Fibroblast of villous mesenchyme (primary cell): ENCODE data around the gene TRAP1. TPM values are rescaled to one million over a fixed set of nuclear protein-coding genes. Genes with fewer than 3 reads are reported as not detected.

Experiments
- DNase-seq: peaks from one replicate; pipeline ENCODE4 v3.0.0-alpha.2; 2010; ENCODE audit warnings: low read depth
- H3K4me3 ChIP-seq: 2 replicates; pipeline ENCODE4 v1.5.1; 2011; ENCODE audit warnings: low read depth, mild to moderate bottlenecking, low read length
- total RNA-seq: library from RNA; depleted of rRNA; stranded (reverse); fragments of >200 nt; gene quantifications from 2 replicates; pipeline ENCODE4 v1.2.3, GENCODE V29; 2012
- TF ChIP-seq, protein P1 (sequence below): IDR thresholded peaks from 2 replicates; pipeline ENCODE4 v1.5.1; 2012; ENCODE audit warnings: low read depth, mild to moderate bottlenecking, low read length; ENCODE audit not compliant: insufficient read depth

The TRAP1 gene
- 59.6 and 63.8 TPM in 2 replicates for total RNA-seq

DNA sequence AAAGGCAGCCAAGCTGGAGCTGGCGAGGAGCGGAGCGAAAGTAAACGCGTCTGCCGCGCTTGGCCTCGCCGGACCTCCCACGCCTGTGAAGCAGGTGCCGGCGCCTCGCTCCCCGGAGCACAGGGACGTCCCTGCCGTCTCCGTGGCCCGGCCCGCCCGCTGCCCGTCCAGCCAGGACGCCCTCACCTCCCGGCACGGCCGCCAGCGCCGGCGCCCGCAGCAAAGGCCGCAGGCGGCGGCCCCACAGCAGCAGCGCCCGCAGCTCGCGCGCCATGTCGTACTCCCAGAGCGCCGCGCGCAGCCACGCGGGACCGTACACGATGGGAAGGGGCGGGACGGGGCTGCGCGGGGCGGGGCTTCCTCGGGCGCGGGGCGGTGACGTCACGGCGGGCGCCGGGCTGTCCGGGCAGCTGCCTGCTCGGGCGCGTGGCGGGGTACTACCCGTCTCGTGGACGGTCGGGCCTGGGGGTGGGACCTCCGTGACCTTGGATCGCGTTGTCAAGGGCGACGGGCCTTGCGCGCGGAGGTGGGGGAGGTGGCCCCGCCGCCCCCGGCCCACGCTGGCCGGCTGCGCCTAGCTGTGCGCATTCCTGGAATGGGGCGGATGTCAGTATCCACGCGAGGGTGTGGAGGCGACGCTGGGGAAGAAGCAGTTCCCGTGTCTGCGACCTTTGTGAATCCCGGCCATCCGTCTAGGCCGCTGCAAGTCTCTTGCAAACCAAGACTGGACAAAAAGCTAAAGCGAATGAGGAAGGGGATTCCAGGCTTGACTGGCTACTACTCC, at the start of gene TRAP1:
TRAP1 (minus strand) TSS at position 290 of the 784 bp plus-strand sequence; CDS start at position 274, 16 bp downstream.
- peak within 1 kb of the TSS; percentile 96 for H3K4me3 ChIP-seq
- TF ChIP-seq, protein P1, sequence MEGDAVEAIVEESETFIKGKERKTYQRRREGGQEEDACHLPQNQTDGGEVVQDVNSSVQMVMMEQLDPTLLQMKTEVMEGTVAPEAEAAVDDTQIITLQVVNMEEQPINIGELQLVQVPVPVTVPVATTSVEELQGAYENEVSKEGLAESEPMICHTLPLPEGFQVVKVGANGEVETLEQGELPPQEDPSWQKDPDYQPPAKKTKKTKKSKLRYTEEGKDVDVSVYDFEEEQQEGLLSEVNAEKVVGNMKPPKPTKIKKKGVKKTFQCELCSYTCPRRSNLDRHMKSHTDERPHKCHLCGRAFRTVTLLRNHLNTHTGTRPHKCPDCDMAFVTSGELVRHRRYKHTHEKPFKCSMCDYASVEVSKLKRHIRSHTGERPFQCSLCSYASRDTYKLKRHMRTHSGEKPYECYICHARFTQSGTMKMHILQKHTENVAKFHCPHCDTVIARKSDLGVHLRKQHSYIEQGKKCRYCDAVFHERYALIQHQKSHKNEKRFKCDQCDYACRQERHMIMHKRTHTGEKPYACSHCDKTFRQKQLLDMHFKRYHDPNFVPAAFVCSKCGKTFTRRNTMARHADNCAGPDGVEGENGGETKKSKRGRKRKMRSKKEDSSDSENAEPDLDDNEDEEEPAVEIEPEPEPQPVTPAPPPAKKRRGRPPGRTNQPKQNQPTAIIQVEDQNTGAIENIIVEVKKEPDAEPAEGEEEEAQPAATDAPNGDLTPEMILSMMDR: no peak
- peak; percentile 85 for DNase-seq

DNA sequence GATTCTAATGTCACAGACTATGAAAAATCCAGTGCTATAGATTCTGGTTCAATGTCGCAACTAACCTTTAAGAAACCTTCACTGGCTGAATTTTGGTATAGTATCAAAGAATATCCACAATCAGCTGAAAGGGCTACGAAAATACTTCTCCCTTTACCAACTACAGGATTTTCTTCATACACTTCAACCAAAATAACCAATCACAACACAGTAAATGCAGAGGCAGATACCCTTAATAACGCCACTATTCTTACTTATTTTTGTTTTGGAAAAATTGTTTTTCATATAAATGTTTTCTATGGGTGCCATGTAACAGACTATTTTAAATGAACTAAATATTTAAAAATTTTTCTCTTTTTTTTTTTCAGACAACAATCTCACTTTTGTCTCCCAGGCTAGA, 48.9 kb upstream of the TRAP1 start:
- DNase-seq: no peak
- TF ChIP-seq, protein P1: no peak

DNA sequence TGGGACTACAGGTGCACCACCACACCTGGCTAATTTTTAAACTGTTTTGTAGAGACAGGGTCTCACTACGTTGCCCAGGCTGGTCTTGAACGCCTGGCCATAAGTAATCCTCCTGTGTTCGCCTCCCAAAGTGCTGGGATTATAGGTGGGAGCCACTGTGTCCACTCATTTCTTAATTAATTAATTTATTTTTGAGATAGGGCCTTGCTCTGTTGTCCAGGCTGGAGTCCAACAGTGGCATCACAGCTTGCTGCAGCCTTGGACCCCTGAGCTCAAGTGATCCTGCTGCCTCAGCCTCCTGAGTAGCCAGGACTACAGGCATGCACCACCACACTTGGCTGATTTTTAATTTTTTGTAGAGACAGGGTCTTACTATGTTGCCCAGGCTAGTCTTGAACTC, 47.1 kb upstream of the TRAP1 start:
- no peak for DNase-seq
- no peak overlapping the region for H3K4me3 ChIP-seq
- TF ChIP-seq, protein P1: no peak

More for the DNA sequence above, 48.9 kb upstream of the TRAP1 start:
- no peak overlapping the region for H3K4me3 ChIP-seq

DNA sequence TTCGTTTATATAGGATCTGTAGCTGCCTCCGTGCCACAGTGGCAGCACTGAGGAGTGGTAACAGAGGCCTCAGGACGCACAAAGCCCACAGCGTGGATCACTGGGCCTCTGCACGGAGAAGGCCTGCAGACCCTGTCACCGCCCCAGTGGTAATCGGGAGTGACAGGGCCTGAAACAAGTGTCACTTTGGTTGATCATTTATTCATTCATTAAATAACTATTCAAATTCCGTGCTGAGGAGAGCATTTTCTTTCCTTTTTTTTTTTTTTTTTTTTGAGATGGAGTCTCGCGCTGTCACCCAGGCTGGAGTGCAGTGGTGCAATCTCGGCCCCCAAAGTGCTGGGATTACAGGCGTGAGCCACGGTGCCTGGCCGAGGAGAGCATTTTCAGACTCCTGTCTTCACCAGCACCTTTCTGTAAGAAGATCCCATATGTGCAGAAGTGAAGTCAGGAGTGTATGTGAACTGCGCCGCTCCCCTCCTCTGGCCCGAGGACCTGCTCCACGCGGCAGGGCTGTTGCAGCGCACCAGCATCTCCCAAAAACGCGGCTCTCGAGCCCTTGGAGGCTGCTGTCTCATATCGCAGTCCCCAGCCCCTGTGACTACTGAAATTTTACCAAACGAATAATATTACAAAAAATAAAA, 44.9 kb upstream of the TRAP1 start:
- no peak for DNase-seq
- no peak overlapping the region for H3K4me3 ChIP-seq
- TF ChIP-seq, protein P1: no peak

DNA sequence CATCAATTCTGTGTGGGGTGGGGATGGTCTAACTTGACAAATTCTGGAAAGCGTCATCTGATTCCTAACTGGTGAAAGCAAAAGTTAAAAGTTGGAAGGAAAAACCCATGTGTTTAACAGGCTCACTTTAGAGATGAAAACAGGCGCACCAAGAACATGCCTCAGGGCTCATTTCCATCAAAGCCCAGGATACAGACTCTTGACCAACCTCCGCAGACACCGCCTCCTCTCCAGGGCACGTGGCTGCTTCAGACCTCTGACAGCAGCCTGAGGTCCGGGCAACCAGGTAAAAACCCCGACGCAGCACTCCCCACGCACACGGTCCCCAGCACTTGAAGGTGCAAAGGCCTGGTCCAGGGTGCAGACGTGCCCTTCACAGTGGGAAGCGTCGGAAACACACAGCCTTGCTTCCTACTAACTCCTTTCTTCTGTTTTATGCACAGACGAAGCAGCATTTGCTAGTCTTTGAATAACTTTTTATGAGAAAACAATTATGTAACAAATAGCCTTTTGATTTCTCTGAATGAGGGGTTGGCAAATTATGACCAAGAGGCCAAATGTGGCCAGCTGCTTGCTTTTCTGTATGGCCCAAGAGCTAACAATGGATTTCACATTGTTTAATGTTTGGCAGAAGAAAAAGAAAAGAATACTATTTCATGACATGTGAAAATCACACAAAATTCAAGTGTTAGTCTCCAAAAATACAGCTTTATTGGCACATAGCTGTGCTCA, 44.2 kb upstream of the TRAP1 start:
- H3K4me3 ChIP-seq: no peak overlapping the region
- no peak for DNase-seq
- TF ChIP-seq, protein P1: no peak

DNA sequence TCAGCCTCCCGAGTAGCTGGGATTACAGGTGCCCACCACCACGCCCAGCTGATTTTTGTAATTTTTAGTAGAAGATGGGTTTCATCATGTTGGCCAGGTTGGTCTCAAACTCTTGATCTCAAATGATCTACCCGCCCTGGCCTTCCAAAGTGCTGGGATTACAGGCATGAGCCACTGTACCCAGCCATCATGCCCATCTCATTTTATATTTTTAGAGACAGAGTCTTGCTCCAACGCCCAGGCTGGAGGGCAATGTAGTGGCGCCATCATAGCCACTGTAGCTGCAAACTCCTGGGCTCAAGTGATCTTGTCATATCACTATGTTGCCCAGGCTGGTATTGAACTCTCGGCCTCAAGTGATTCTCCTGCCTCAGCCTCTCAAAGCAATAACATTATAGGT, 43.2 kb upstream of the TRAP1 start:
- TF ChIP-seq, protein P1: no peak
- no peak overlapping the region for H3K4me3 ChIP-seq
- no peak for DNase-seq
